HG03342 (cell line): Measurements from ENCODE around the gene MRPL2.

Experiments
- ATAC-seq: cut with Tn5 transposase; IDR thresholded peaks from one replicate; pipeline ENCODE4 v1.9.1; 2021; ENCODE audit warnings: mild to moderate bottlenecking, moderate library complexity; ENCODE audit not compliant: unreplicated experiment

Gene MRPL2

DNA sequence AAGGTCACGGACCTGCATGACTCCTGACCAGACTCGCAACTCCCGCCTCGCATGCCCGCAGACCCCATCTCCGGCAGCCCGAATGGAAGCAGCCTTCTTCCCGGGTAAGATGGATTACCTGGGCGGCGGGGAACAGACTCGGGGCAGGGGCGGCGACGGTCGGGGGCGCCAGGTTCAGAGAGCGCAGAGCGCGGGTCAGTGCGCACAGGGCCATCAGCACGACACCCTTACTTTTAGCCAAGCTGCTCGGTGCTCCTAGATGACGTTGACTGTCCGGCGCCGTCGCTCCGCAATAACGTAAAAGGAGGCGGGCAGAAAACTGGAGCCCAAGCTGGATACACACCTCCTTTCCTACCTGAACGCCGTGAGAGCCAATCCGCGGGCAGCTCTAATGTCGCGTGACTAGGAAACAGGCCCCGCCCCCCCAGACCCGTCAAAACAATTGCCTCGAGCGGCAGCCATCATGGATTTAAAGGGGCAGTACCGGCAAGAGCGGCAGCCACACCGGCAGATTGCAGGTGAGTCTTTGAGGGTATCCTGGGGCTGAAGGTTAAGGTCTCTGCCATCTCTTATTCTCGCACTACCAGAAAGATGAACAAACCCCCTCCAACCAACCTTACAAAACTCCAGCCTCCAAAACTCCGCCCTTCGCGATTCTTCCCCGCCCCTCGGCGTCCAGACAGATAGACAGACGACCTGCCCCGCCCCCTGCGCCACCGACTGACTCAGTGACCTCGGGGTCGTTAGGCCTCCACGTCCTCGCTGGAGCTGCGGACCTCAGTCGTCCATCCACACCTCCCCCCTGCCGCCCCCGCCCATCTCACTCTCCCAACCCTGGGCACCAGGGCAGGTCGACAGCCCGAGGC, at the start of gene MRPL2, which contains the start of gene KLC4:
TSS of gene MRPL2 (minus strand) at position 267 of the 866 bp plus-strand sequence. CDS start at position 214, 53 bp downstream.
TSS of gene KLC4 (plus strand) at position 464 of the 866 bp plus-strand sequence. CDS start 1,705 bp downstream, outside the sequence.
- peak; percentile 84 for ATAC-seq

DNA sequence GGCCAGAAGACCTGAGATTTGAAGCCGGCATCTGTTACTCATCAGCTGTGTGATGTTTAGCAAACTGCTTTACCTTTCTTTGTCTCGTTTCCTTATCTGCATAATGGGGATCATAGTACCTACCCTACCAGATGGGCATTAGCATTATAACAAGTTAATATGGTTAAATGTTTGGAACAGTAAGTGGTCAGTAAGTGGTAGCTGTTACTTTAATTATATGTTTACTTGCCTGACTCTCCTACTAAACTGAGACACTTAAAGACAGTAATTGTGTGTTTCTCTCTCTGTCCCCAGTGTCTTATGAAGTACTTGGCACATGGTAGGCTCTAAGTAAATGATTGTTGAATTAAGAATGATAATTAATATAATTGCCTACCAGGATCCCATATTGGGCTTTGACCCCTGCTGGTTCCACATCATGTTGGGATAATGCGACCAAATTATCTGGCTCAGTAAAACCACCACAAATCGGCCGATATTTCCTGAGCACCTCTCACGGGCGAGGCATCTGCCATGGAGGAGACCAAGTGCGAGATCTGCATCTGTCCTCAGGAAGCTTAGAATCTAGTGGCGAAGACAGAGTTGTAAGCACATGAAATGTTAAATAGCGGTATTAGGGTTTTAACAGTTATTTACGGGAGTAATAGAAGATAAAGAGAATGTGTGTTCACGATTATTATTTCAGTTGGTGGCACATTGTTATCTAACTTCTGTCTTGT, 48.3 kb upstream of the MRPL2 start:
- ATAC-seq = no peak

DNA sequence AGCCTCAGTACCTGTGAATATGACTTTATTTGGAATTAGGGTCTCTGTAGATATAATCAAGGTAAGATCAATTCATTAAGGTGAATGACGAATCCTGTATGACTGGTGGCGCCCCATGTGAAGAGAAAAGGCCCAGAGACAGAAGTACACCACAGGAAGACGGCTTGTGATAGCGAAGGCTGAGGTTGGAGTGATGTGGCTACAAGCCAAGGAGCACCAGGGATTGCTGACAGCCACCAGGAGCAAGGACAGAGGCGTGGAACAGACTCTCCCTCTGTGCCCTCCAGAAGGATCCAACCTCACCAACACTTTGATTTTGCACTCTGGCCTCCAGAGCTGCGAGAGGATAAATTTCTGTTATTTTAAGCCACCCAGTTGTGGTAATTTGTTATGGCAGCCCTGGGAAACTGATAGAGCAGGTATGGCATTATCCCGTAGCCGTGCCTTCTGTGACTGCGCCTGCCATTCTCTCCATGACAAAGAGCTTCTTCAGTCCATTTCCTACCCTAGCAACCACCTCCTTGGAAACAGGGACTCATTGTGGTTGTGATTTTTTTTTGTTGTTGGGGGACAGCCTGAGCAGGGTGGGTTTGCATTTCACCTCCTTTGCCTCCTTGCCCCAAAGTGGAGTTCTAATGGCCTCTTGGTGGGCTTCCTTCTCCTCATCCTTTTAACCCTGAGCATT, 46.4 kb upstream of the MRPL2 start:
- no peak for ATAC-seq

DNA sequence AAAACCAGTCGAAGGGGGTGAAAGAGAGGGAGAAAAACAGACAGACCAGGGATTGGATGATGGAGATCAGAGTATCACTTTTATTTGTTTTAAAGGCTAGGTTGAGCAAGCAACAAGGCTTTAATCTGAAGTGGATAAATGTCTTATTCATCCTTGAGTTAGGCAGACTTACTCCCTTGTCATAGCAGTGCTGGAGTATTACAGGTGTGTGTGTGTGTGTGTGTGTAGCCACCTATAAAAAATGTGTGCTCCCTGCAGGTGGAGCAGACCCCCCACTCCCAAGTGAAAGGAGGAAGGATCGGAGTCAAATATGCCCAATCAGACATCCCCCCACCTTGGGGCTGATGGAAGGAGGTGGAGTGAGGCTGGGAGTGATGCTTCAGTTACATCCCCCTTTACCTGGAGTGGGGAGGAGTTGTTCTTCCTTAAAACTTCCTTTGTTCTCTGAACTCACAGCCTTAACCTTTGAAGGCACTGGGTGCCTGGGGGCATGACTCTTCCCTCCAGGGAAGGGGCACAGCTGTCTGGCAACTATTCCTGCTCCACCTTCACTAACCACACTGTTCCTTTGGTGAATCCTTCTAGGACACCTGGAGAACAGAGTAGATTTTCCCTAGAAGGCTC, 44.1 kb upstream of the MRPL2 start:
- ATAC-seq = no peak

DNA sequence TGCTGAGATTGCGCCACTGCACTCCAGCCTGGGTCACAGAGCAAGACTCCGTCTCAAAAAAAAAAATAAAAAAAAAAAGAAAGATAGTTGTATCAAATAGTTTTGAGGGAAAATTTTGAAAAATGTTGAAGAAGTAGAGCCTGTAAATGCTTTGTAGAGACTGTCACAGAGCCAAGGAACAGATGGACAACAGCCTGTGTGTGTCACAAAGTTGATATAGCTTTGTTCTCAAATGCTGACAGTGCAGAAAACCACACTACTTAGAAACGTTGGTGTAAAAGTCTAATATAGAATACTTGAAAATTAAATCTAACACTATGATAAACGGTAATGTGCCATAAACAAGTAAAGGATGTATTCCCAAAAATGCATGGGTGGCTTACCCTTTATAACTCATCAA, 42.3 kb upstream of the MRPL2 start:
- no peak for ATAC-seq

DNA sequence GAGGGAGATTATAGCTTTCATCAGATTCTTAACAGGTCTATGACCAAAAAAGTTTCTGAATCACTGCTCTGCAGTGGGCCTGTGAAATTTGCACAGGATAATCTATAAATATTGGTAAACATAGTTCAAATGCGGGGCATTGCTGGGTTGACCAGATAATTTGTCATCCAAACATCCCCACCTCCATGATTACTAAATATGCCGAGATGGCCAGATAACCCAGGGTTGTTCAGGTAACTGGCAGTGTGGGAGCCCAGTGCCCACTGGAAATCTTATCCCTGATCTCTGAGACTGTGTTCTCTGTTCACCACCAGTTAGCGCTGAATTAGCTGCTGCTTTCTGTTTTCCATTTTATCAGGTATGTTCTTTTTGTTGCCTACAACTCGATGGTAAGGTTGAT, 38.3 kb upstream of the MRPL2 start:
- no peak for ATAC-seq

DNA sequence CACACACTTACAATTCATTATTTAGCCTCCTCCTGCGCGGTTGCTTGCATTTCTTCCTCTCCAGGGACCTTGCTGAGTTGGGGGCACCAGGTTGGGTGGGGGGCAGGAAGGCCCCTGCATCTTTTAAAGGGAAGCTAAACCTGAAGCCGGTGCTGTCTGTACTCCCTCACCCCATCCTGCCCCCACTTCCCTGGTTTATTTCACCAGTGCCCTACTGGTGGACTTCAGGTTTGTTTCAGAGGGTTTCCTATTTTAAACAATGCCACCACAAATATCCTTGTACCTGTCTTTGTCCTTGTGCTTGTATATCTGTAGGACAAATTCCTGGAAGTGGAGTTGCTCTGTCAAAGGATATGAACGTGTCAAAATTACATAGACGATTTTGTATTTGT, 37.9 kb upstream of the MRPL2 start:
- ATAC-seq = no peak

DNA sequence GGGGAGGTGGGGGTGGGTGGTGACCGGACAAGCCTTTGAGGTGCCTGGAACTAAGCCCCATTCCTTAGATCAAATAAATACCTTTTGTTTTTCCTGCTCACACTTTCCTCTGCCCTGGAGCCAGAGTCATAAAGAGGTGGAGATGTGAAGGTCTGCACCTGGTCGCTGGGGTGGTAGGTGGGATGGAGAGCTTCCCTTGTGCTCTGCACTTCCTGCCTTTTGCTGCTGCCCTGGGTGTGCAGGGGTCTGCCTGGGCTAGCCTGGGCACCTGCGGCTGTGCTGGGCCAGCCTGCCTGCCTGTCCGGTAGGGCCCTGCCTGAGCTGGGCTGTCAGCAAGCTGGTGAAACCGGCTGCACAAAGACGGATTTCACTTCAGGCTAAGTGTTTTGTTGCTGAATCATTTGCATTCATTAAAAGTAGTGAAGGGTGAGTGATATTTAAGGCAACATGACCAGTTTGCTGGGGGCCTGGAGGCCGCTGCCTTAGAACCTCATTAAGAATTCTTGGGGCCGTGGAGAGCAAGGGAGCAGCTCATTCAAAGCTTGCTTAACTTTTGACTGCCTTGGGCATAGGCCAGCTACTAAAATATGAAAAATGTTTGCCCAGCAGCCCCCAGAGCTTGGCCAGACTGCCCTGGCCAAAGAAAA, 37.3 kb upstream of the MRPL2 start:
- no peak for ATAC-seq

DNA sequence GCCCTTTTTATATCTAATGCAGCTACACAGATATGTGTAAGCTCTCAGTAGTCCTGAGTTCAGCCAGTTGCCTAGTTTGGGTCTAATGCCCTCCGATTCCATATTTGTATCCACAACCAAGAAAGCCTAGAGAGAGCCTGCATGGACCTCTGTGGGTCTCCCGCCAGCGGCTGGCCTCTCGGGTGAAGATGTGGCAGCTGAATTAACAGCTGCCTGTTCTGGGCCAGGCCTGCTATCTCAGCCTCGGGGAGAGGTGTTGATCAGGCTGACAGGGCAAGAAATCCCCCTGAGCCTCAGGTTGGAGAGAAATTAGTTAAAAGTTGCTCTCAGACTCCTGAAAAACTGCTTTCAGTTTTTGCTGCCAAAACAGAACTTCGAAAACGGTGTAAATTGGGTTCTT, 36.7 kb upstream of the MRPL2 start:
- no peak for ATAC-seq

DNA sequence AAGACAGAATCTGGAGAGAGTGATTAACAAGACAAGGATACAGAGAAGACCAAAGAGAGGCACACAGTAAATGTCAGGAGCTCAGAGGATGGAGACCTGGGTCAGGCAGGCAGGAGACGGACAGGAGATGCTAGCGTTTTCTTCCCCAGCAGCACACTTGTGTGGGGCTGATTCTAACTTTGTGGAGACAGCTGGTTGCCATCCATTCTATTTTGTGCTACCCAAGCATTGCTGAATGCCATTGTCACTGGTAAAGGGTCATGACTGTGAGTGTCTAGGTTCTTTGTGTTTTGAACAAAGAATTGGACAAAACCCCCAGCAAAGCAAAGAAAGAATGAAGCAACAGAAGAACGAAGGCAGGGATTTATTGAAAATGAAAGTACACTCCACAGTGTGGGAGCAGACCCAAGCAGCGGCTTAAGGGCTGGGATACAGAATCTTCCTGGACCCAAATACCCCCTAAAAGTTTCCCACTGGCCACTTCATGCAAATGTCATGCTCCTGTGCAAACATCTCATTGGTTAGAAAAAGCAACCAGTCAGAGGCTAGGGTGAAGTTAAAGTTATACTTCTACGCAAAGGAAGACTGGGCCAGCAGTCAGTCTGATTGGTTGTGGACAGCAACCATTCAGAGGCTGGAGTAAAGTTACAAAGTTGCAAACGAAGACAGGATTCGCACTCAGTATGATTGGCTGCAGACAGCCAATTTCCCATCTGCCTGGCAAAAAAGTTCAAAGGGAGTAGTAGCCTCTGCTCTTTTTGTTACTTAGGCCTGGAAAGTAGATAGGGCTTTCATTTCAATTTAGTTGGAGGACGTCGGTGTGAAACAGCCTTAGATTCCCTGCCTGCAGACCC, 34.4 kb upstream of the MRPL2 start:
- ATAC-seq = no peak

DNA sequence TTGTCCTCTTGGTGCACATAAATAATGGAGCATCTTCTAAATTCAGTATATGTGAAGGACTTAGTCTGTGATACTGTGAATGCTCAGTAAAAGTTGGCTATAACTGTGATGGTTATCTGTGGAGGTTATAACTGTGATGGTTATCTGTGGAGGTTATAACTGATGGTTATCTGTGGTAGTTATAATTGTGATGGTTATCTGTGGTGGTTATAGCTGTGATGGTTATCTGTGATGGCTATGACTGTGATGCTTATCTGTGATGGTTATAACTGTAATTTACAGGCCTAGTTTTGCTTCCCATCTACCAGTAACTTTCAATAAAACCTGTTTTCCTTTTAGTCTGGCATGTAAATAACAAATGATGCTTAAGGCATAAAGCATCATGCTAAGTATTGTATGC, 33.4 kb upstream of the MRPL2 start:
- ATAC-seq = no peak

DNA sequence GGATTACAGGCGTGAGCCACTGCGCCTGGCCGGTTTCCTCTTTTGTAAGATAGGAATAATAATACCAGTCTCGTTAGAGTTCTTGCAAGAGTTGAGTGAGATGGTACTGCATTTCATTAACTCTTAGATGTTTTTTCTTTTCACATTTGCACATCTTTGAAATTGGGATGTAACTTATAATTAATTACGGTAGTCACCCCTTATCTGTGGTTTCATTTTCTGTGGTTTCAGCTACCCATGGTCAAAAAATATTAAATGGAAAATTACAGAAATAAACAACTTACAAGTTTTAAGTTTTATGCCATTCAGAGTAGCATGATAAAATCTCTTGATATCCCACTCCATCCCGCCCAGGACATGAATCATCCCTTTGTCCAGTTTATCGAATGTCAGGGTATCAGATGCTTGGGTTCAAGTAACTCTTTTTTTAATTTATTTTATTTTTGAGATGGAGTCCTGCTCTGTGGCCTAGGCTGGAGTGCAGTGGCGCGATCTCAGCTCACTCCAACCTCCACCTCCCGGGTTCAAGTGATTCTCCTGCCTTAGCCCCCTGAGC, 32.3 kb upstream of the MRPL2 start:
- ATAC-seq = no peak

DNA sequence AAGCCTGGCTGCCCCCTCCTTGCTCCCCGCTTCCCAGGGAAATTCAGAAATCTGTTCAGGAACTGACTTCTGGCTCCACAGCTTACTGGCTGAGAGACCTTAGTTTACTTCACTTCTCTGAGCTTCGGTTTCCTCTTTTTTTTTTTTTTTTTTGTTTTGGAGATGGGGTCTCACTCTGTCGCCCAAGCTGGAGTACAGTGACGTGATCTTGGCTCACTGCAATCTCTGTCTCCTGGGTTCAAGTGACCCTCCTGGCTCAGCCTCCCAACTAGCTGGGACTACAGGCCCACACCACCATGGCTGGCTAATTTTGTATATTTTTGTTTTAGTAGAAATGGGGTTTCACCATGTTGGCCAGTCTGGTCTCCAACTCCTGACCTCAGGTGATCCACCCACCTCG, 31.8 kb upstream of the MRPL2 start:
- ATAC-seq = no peak

DNA sequence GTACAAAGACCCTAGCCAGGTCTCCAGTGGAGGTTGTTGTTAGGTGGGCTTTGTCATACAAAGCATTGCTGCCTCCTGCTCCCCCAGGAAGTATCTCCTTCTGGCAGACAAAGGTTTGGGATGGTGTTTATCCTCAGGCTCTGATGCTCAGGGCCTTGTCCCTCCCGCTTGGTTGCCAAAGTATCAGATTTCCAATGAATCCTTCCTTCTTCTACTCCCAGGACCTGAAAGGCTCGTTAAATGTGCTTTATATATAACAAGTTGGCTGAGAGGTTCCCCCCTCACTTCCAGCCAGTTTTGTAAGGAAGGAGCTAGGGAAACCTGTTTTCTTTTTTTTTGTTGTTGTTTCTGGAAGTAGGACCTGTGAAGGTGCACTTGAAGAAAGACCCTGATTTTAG, 31.3 kb upstream of the MRPL2 start:
- ATAC-seq = no peak

DNA sequence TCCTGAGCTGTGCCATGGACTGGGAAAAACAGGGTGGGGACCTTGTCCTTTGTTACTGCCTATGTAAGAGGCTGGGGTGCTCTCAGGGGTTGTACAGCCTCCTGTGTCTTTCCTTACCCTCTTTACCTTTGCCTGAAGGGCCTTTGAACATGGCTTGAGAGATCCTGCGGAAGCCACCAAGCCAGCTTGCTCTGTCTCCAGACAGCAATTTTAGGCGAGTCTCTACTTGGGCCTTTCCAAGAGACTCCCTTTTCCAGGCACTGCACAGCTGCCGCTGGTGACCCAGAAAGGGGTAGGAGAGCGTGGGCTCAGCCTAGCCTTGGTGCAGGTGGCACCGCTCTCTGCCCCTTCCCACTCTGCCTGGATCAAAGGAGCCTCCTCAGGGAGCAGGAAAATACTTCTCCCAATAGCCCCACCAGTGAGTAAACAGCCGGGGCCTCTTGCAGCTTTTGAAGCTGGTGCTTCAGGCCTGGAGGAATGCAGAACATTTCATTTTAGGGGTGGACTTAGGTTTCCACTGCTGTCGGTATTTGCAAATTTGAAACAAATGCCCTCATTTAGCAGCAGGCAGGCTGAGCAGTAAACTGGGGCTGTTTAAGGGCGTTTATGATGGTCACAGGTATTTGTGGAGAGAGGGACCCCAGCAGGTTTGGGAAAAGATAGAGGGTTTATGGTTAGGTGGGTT, 30.8 kb upstream of the MRPL2 start:
- ATAC-seq = no peak

DNA sequence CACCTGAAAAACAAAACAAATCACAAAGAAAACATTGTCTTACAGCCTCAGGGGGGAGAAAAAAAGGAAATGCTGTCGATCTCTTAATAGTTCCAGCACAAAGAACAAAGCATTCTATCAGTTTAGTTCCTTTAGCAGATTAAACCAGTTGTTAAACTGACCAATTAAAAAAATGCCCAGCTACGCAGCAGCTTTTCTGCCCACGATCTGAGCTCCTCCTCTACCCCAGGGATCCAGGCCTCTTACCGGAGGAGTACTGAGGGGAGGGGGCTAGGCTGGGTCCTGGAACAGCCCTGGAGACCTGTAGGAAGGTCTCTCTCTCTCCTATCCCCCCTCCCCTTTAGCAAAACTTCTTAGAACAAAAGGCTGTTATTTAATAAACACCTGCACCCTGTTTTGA, 30.2 kb upstream of the MRPL2 start:
- ATAC-seq = no peak

DNA sequence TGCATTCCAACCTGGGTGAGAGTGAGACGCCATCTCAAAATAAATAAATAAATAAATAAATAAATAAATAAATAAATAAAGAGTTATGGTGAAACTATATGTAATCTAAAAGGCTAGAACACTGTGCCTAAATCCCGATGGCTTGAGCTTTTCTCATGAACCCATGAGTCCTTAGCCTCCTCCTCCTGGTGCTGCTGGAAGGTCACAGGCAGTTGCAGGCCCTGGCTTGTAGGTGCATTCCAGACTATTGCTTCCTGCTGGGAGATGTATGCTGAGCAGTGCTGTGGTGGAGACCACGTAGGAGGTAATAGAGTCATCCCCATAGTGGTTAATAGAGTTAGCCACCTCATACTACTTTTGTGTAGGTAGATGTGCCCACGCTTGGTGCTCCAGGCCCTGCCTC, 29.4 kb upstream of the MRPL2 start:
- ATAC-seq = no peak

DNA sequence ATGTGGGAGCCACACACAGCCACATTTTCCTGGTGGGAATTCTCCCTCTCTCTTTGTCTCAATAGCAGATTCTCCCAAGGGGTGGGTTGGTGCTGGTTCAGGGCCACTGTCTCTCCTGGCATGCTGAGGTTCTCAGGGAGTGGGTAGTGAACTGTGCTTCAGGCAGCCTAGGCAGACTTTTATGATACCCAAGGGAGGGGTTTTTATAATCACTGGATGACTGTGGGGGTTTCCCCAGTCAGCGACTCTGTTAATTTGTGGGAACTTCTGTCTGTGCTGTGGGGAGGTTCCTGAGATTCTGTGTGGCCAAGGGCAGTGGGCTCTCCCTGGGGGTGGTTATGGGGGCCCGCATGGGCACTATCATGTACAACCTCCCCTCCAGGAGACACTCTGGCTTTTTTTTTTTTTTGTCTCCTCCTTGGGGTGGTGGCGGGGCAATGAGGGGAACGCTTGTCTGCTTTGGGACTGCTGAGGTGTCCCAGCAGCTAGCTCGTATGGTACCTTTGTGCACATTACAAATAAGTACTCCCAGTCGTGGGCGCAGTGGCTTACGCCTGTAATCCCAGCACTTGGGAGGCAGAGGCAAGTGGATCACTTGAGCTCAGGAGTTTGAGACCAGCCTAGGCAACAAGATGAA, 26.9 kb upstream of the MRPL2 start:
- ATAC-seq = no peak
